Colonic mucosa (tissue), 4 donors: ENCODE results near the gene KRTAP5-2. TPM values are rescaled to one million over a fixed set of nuclear protein-coding genes. Genes with fewer than 3 reads are reported as not detected.
"Not testable (repeated sequence)": the region's sequence is repeated elsewhere in the genome, so short reads cannot be mapped to it uniquely, and the experiment has no call there.

Source experiments
- DNase-seq: peaks from one replicate; pipeline ENCODE4 v3.0.0-alpha.2; 2020
- H3K27ac ChIP-seq: fragments of 200-600 bp; one replicate; pipeline ENCODE4 v1.8.0; 2021
- H3K27me3 ChIP-seq: fragments of 200-600 bp; one replicate; pipeline ENCODE4 v1.8.0; 2021
- H3K36me3 ChIP-seq: fragments of 200-600 bp; one replicate; pipeline ENCODE4 v1.8.0; 2021
- H3K4me1 ChIP-seq: fragments of 200-600 bp; one replicate; pipeline ENCODE4 v1.8.0; 2021; ENCODE audit warnings: mild to moderate bottlenecking
- H3K4me3 ChIP-seq: fragments of 200-600 bp; one replicate; pipeline ENCODE4 v1.8.0; 2021
- H3K9ac ChIP-seq, 2 donors: one replicate each; pipeline ENCODE4 v1.7.0; 2013; ENCODE audit warnings: control low read depth in 2 of 2, low read depth in 2 of 2, low read length in 2 of 2
- H3K9me3 ChIP-seq: fragments of 200-600 bp; one replicate; pipeline ENCODE4 v1.8.0; 2021
- CTCF ChIP-seq: fragments of 200-600 bp; IDR thresholded peaks from one replicate; pipeline ENCODE4 v1.8.0; 2022; ENCODE audit warnings: antibody characterized with exemption, mild to moderate bottlenecking
- intact Hi-C: fragments of 100-400 bp; cut with DNase I; formaldehyde crosslinking; loops from one replicate; pipeline ENCODE4 v1.14.1; 2022
- total RNA-seq, 2 donors: library from RNA; stranded (reverse); fragmentation: NEBNext Ultra II Directional in 1 of 2; extraction: Animal tissue kit (Norgen Biotek cat#: 25700) in 1 of 2; gene quantifications; one replicate each; pipeline ENCODE4 v1.2.1, GENCODE V29; 2021
- donor health status: healthy.
- donor health status: DM: no; HTN: no; CAD: no.
- donor health status: DM: no; HTN: no; CAD: no.

KRTAP5-2 gene
- total RNA-seq, 2 donors from 2014 or later = not detected

- no peaks in the 10 kb centered on the region for H3K36me3 ChIP-seq
- no peaks in the 10 kb centered on the region for H3K9me3 ChIP-seq
- H3K9ac ChIP-seq = no peak overlapping the region
- intact Hi-C loops = no loop called here
- H3K27me3 ChIP-seq = no peaks in the 10 kb centered on the region
- H3K4me1 ChIP-seq = no peaks in the 10 kb centered on the region
- no peak for TF ChIP-seq CTCF
- no peak overlapping the region for H3K4me3 ChIP-seq
- H3K27ac ChIP-seq = no peak overlapping the region
- DNase-seq = no peak
Measured at GRCh38 chr11:1586699-1587098, 11.4 kb downstream of the KRTAP5-2 start.

- H3K9me3 ChIP-seq, DNase-seq: not testable (repeated sequence)
Measured at GRCh38 chr11:1584661-1585370, 13.3 kb downstream of the KRTAP5-2 start, which contains the start of gene KRTAP5-1. Gene KRTAP5-1 (minus strand): TSS chr11:1585283. CDS start chr11:1585249, 34 bp downstream.

GRCh38 chr11:1582909-1583308 lies 15.2 kb downstream of the KRTAP5-2 start:
- H3K4me1 ChIP-seq, DNase-seq, H3K9me3 ChIP-seq, H3K27me3 ChIP-seq, H3K4me3 ChIP-seq, H3K9ac ChIP-seq, H3K36me3 ChIP-seq, H3K27ac ChIP-seq, intact Hi-C loops: not testable (repeated sequence)

More at GRCh38 chr11:1584661-1585370, 13.3 kb downstream of the KRTAP5-2 start, which contains the start of gene KRTAP5-1:
- H3K27me3 ChIP-seq, H3K4me1 ChIP-seq, H3K36me3 ChIP-seq, H3K9ac ChIP-seq, intact Hi-C loops, H3K27ac ChIP-seq, H3K4me3 ChIP-seq: not testable (repeated sequence)

- H3K4me3 ChIP-seq = no peak overlapping the region
- no peak overlapping the region for H3K27ac ChIP-seq
- H3K9me3 ChIP-seq = no peaks in the 10 kb centered on the region
- H3K9ac ChIP-seq = no peak overlapping the region
- no peaks in the 10 kb centered on the region for H3K36me3 ChIP-seq
- intact Hi-C loops = no loop called here
- no peaks in the 10 kb centered on the region for H3K27me3 ChIP-seq
- H3K4me1 ChIP-seq = no peaks in the 10 kb centered on the region
- no peak for DNase-seq
- no peak for TF ChIP-seq CTCF
Measured at GRCh38 chr11:1581976-1582375, 16.1 kb downstream of the KRTAP5-2 start.

GRCh38 chr11:1576825-1577224 lies 21.3 kb downstream of the KRTAP5-2 start:
- no peak for TF ChIP-seq CTCF
- no peaks in the 10 kb centered on the region for H3K36me3 ChIP-seq
- no peaks in the 10 kb centered on the region for H3K4me1 ChIP-seq
- no peaks in the 10 kb centered on the region for H3K27me3 ChIP-seq
- H3K27ac ChIP-seq = no peak overlapping the region
- intact Hi-C loops = loop anchor here (5.0 kb wide), 1 partner anchor 35 kb away; no protein-coding TSS in a partner anchor
- H3K9ac ChIP-seq = no peak overlapping the region
- no peak for DNase-seq
- H3K4me3 ChIP-seq = no peak overlapping the region
- no peaks in the 10 kb centered on the region for H3K9me3 ChIP-seq

- not testable (repeated sequence) for H3K9me3 ChIP-seq, H3K9ac ChIP-seq, DNase-seq, H3K4me3 ChIP-seq, H3K36me3 ChIP-seq, H3K4me1 ChIP-seq, H3K27me3 ChIP-seq
- H3K27ac ChIP-seq = peak overlapping the region; percentile 29
- intact Hi-C loops = loop anchor here (5.0 kb wide), 1 partner anchor 33 kb away; no protein-coding TSS in a partner anchor
Measured at GRCh38 chr11:1575756-1576155, 22.3 kb downstream of the KRTAP5-2 start.

GRCh38 chr11:1574933-1575242 lies 23.2 kb downstream of the KRTAP5-2 start:
- Histone ChIP-seq H3K27me3 (no peaks in the 10 kb centered on the region), H3K9ac (peak overlapping the region in 1 of 2 donors; percentile 13), H3K4me3 (no peak overlapping the region), H3K27ac (peak overlapping the region; percentile 87), H3K36me3 (no peaks in the 10 kb centered on the region), H3K4me1 (no peaks in the 10 kb centered on the region), H3K9me3 (no peaks in the 10 kb centered on the region)
- DNase-seq = no peak
- intact Hi-C loops = loop anchor here (5.0 kb wide), 1 partner anchor 33 kb away; no protein-coding TSS in a partner anchor
- TF ChIP-seq CTCF = peak; percentile 5
